ENCODE results near the gene SDHA. TPM values are rescaled to one million over a fixed set of nuclear protein-coding genes. Genes with fewer than 3 reads are reported as not detected.
"Not testable (repeated sequence)": the region's sequence is repeated elsewhere in the genome, so short reads cannot be mapped to it uniquely, and the experiment has no call there.

The SDHA gene
- total and polyA plus RNA-seq, 2 of the 13 experiments (the other 11 are each of a cell fraction or from before 2014, with no cell fraction given): 185 to 240 TPM

- TF ChIP-seq ZXDC (CRISPR knock-in tag; IDR thresholded peaks at IDR 0.05): no peak
- TF ChIP-seq ZBTB2 (CRISPR knock-in tag; IDR thresholded peaks at IDR 0.05; ENCODE audit: low read depth): no peak
- no peak for TF ChIP-seq RFXAP (CRISPR knock-in tag; IDR thresholded peaks at IDR 0.05; ENCODE audit: borderline replicate concordance)
- no peak for TF ChIP-seq ZNF747 (CRISPR knock-in tag; IDR thresholded peaks at IDR 0.05; ENCODE audit: borderline replicate concordance)
These were observed 46.2 kb downstream of the SDHA start (continued) for GRCh38 chr5:264338-264737.

DNA sequence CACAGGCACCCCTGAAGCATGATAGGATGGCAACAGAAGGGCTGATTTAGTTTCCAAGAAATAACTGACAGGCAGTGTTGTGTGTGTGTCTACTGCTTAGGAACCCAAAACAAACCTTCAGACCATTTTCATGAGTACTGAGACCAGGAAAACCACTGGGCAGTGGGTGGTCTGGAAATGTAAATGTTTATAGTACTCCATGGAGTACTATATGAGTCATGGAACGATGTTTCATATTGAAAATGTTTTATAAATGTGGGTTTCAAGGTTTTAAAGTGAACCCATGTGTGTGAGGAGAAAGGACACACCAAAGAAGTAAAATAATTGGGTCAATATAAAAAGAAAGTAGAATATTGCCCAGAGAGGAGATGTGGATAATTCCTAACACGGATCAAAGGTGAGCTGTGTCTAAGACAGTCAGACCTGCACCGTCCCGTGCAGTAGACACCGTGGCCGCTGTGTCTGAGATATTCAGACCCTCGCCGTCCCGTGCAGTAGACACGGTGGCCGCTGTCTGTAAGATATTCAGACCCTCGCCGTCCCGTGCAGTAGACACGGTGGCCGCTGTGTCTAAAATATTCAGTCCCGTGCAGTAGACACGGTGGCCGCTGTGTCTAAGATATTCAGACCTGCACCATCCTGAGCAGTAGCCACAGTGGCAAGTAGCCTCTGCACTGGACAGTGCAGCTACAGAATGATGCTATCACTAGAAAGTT lies 48.3 kb downstream of the SDHA start:
- FAIRE-seq; ATAC-seq; H3K79me2 ChIP-seq (ENCODE audit: insufficient read depth, low read length); BruUV-seq (replicated peaks); POLR2A ChIA-PET; in situ Hi-C loops (cut with HindIII; ENCODE audit: extremely low pct_ligation_motif_present, low pct_unique_long_range_greater_than_20kb); H3K9ac ChIP-seq (ENCODE audit: insufficient read depth, low read depth, low read length); CTCF ChIA-PET (ENCODE audit: low intra/inter-chr PET ratio, low total read pairs); H4K20me1 ChIP-seq (ENCODE audit: insufficient read depth, low read length); H3K36me3 ChIP-seq (replicated peaks in 1 of 2; ENCODE audit: control insufficient read depth in 1 of 2, insufficient read depth in 2 of 2, low read length in 2 of 2); H3K9me3 ChIP-seq (ENCODE audit: low read length); H3K27me3 ChIP-seq (ENCODE audit: control insufficient read depth in 1 of 2, insufficient read depth in 2 of 2, low read length in 2 of 2); intact Hi-C loops (cut with micrococcal nuclease; ENCODE audit: unreplicated experiment); H2AFZ ChIP-seq (ENCODE audit: low read length); H3K27ac ChIP-seq (ENCODE audit: extremely low read length, insufficient read depth, low read length); H3K4me2 ChIP-seq (ENCODE audit: low read depth, low read length); H3K4me3 ChIP-seq (replicated peaks in 1 of 3; ENCODE audit: insufficient read depth in 1 of 3, low read depth in 2 of 3, low read length in 3 of 3); DNase-seq (ENCODE audit: low spot score): not testable (repeated sequence)
- 98% methylated on average over 8 of the region's 19 CpGs for WGBS (ENCODE audit: low lambda C conversion rate)
- peaks cover 20% of the 10 kb centered on the region for H3K4me1 ChIP-seq (ENCODE audit: insufficient read depth, low read length)
